ENCODE data around the gene SSTR4. TPM values are rescaled to one million over a fixed set of nuclear protein-coding genes. Genes with fewer than 3 reads are reported as not detected.

SSTR4 gene
- total RNA-seq, 5 donors from 2014 or later (not counting 1 experiment from before 2014, with no cell fraction given): not detected

GRCh38 chr20:22999756-23000155 is 35.4 kb upstream of the SSTR4 start:
- Mint-ChIP-seq H3K27me3 (no peaks in the 10 kb centered on the region), H3K9me3 (no peaks in the 10 kb centered on the region), H3K4me1 (no peaks in the 10 kb centered on the region), H3K36me3 (no peaks in the 10 kb centered on the region), H3K27ac (no peak overlapping the region), H3K4me3 (no peak overlapping the region)
- ChIA-PET CTCF (no interaction called here), POLR2A (no interaction called here)
- ATAC-seq (replicated peaks in 1 of 4): no peak
- no peaks in the 10 kb centered on the region for H3K4me1 ChIP-seq (ENCODE audit: control insufficient read depth in 1 of 2, extremely low read depth in 1 of 2, insufficient read depth in 2 of 2, low read length in 2 of 2)
- no peaks in the 10 kb centered on the region for H3K9me3 ChIP-seq
- peaks cover 0 to 6% of the 10 kb centered on the region in 2 experiments for H3K27me3 ChIP-seq (replicated peaks in 1 of 2; ENCODE audit: control insufficient read depth in 2 of 2, extremely low read depth in 1 of 2, insufficient read depth in 2 of 2, low read length in 1 of 2)
- no peaks in the 10 kb centered on the region for H3K36me3 ChIP-seq (ENCODE audit: control insufficient read depth in 2 of 2, extremely low read depth in 1 of 2, insufficient read depth in 1 of 2, low read length in 1 of 2)
- 33% methylated on average over 1 of the region's 4 CpGs for WGBS (ENCODE audit: insufficient coverage)
- DNase-seq: no peak
- no peak overlapping the region for H3K4me3 ChIP-seq (ENCODE audit: control insufficient read depth in 1 of 2, extremely low read depth in 1 of 2, low read length in 1 of 2)
- no peak overlapping the region for H3K27ac ChIP-seq (ENCODE audit: low read length)

- 83% methylated on average over 2 of the region's 6 CpGs for WGBS (ENCODE audit: insufficient coverage)
- ChIA-PET CTCF (no interaction called here), POLR2A (no interaction called here)
- no peaks in the 10 kb centered on the region for H3K36me3 ChIP-seq (ENCODE audit: control insufficient read depth in 2 of 2, extremely low read depth in 1 of 2, insufficient read depth in 1 of 2, low read length in 1 of 2)
- H3K4me1 ChIP-seq (ENCODE audit: control insufficient read depth in 1 of 2, extremely low read depth in 1 of 2, insufficient read depth in 2 of 2, low read length in 2 of 2): no peaks in the 10 kb centered on the region
- peaks cover 0 to 6% of the 10 kb centered on the region in 2 experiments for H3K27me3 ChIP-seq (replicated peaks in 1 of 2; ENCODE audit: control insufficient read depth in 2 of 2, extremely low read depth in 1 of 2, insufficient read depth in 2 of 2, low read length in 1 of 2)
- DNase-seq (no peak), ATAC-seq (replicated peaks in 1 of 4) (no peak)
- no peak overlapping the region for H3K4me3 ChIP-seq (ENCODE audit: control insufficient read depth in 1 of 2, extremely low read depth in 1 of 2, low read length in 1 of 2)
- Mint-ChIP-seq H3K27me3 (no peaks in the 10 kb centered on the region), H3K9me3 (no peaks in the 10 kb centered on the region), H3K4me3 (no peak overlapping the region), H3K4me1 (no peaks in the 10 kb centered on the region), H3K36me3 (no peaks in the 10 kb centered on the region), H3K27ac (no peak overlapping the region)
- H3K9me3 ChIP-seq: no peaks in the 10 kb centered on the region
- no peak overlapping the region for H3K27ac ChIP-seq (ENCODE audit: low read length)
Observed at GRCh38 chr20:23000232-23000947, 34.7 kb upstream of the SSTR4 start.

- H3K36me3 ChIP-seq (ENCODE audit: control insufficient read depth in 2 of 2, extremely low read depth in 1 of 2, insufficient read depth in 1 of 2, low read length in 1 of 2): no peaks in the 10 kb centered on the region
Observed at GRCh38 chr20:23002276-23002675, 32.8 kb upstream of the SSTR4 start.

GRCh38 chr20:23003077-23003635 is 32.0 kb upstream of the SSTR4 start:
- no peaks in the 10 kb centered on the region for H3K9me3 ChIP-seq
- Mint-ChIP-seq H3K27ac (no peak overlapping the region), H3K4me3 (no peak overlapping the region), H3K36me3 (no peaks in the 10 kb centered on the region), H3K4me1 (no peaks in the 10 kb centered on the region), H3K27me3 (no peaks in the 10 kb centered on the region), H3K9me3 (no peaks in the 10 kb centered on the region)
- no peak overlapping the region for H3K27ac ChIP-seq (ENCODE audit: low read length)
- no peak for DNase-seq
- no peaks in the 10 kb centered on the region for H3K4me1 ChIP-seq (ENCODE audit: control insufficient read depth in 1 of 2, extremely low read depth in 1 of 2, insufficient read depth in 2 of 2, low read length in 2 of 2)
- peaks cover 0 to 4% of the 10 kb centered on the region in 2 experiments for H3K27me3 ChIP-seq (replicated peaks in 1 of 2; ENCODE audit: control insufficient read depth in 2 of 2, extremely low read depth in 1 of 2, insufficient read depth in 2 of 2, low read length in 1 of 2)
- WGBS (ENCODE audit: insufficient coverage): no CpG with 5 or more reads among the region's 1 CpG
- H3K4me3 ChIP-seq (ENCODE audit: control insufficient read depth in 1 of 2, extremely low read depth in 1 of 2, low read length in 1 of 2): no peak overlapping the region
- ChIA-PET CTCF (no interaction called here), POLR2A (no interaction called here)
- H3K36me3 ChIP-seq (ENCODE audit: control insufficient read depth in 2 of 2, extremely low read depth in 1 of 2, insufficient read depth in 1 of 2, low read length in 1 of 2): no peaks in the 10 kb centered on the region
- no peak for ATAC-seq (replicated peaks in 1 of 4)

More at GRCh38 chr20:23002276-23002675, 32.8 kb upstream of the SSTR4 start:
- Mint-ChIP-seq H3K36me3 (no peaks in the 10 kb centered on the region), H3K27ac (no peak overlapping the region), H3K4me1 (no peaks in the 10 kb centered on the region), H3K9me3 (no peaks in the 10 kb centered on the region), H3K4me3 (no peak overlapping the region), H3K27me3 (no peaks in the 10 kb centered on the region)
- Histone ChIP-seq H3K27ac (ENCODE audit: low read length) (no peak overlapping the region), H3K9me3 (no peaks in the 10 kb centered on the region), H3K4me1 (ENCODE audit: control insufficient read depth in 1 of 2, extremely low read depth in 1 of 2, insufficient read depth in 2 of 2, low read length in 2 of 2) (no peaks in the 10 kb centered on the region), H3K4me3 (ENCODE audit: control insufficient read depth in 1 of 2, extremely low read depth in 1 of 2, low read length in 1 of 2) (no peak overlapping the region), H3K27me3 (replicated peaks in 1 of 2; ENCODE audit: control insufficient read depth in 2 of 2, extremely low read depth in 1 of 2, insufficient read depth in 2 of 2, low read length in 1 of 2) (peaks cover 0 to 5% of the 10 kb centered on the region in 2 experiments)
- ATAC-seq (replicated peaks in 1 of 4): no peak
- 96% methylated on average over 3 of the region's 6 CpGs for WGBS (ENCODE audit: insufficient coverage)
- DNase-seq: no peak
- CTCF ChIA-PET: no interaction called here
- POLR2A ChIA-PET: no interaction called here

GRCh38 chr20:23003881-23004460 is 31.1 kb upstream of the SSTR4 start:
- Mint-ChIP-seq H3K27ac (no peak overlapping the region), H3K4me1 (no peaks in the 10 kb centered on the region), H3K4me3 (no peak overlapping the region), H3K27me3 (no peaks in the 10 kb centered on the region), H3K36me3 (no peaks in the 10 kb centered on the region), H3K9me3 (no peaks in the 10 kb centered on the region)
- peaks cover 0 to 4% of the 10 kb centered on the region in 2 experiments for H3K27me3 ChIP-seq (replicated peaks in 1 of 2; ENCODE audit: control insufficient read depth in 2 of 2, extremely low read depth in 1 of 2, insufficient read depth in 2 of 2, low read length in 1 of 2)
- no peaks in the 10 kb centered on the region for H3K9me3 ChIP-seq
- WGBS (ENCODE audit: insufficient coverage): no CpG with 5 or more reads among the region's 2 CpGs
- H3K4me3 ChIP-seq (ENCODE audit: control insufficient read depth in 1 of 2, extremely low read depth in 1 of 2, low read length in 1 of 2): no peak overlapping the region
- CTCF ChIA-PET: no interaction called here
- H3K27ac ChIP-seq (ENCODE audit: low read length): no peak overlapping the region
- POLR2A ChIA-PET: no interaction called here
- H3K4me1 ChIP-seq (ENCODE audit: control insufficient read depth in 1 of 2, extremely low read depth in 1 of 2, insufficient read depth in 2 of 2, low read length in 2 of 2): no peaks in the 10 kb centered on the region
- DNase-seq (no peak), ATAC-seq (replicated peaks in 1 of 4) (no peak)
- H3K36me3 ChIP-seq (ENCODE audit: control insufficient read depth in 2 of 2, extremely low read depth in 1 of 2, insufficient read depth in 1 of 2, low read length in 1 of 2): no peaks in the 10 kb centered on the region

- no peaks in the 10 kb centered on the region for H3K36me3 Mint-ChIP-seq
- no peaks in the 10 kb centered on the region for H3K4me1 ChIP-seq (ENCODE audit: control insufficient read depth in 1 of 2, extremely low read depth in 1 of 2, insufficient read depth in 2 of 2, low read length in 2 of 2)
- no peaks in the 10 kb centered on the region for H3K9me3 Mint-ChIP-seq
- H3K27me3 ChIP-seq (replicated peaks in 1 of 2; ENCODE audit: control insufficient read depth in 2 of 2, extremely low read depth in 1 of 2, insufficient read depth in 2 of 2, low read length in 1 of 2): peaks cover 0 to 6% of the 10 kb centered on the region in 2 experiments
- no peak overlapping the region for H3K27ac Mint-ChIP-seq
- ATAC-seq (replicated peaks in 1 of 4): no peak
- no peak overlapping the region for H3K4me3 Mint-ChIP-seq
- no peaks in the 10 kb centered on the region for H3K9me3 ChIP-seq
- POLR2A ChIA-PET: no interaction called here
- no peaks in the 10 kb centered on the region for H3K27me3 Mint-ChIP-seq
- no peak overlapping the region for H3K4me3 ChIP-seq (ENCODE audit: control insufficient read depth in 1 of 2, extremely low read depth in 1 of 2, low read length in 1 of 2)
- no peaks in the 10 kb centered on the region for H3K36me3 ChIP-seq (ENCODE audit: control insufficient read depth in 2 of 2, extremely low read depth in 1 of 2, insufficient read depth in 1 of 2, low read length in 1 of 2)
- no peak for DNase-seq
- CTCF ChIA-PET: no interaction called here
- no peak overlapping the region for H3K27ac ChIP-seq (ENCODE audit: low read length)
- no peaks in the 10 kb centered on the region for H3K4me1 Mint-ChIP-seq
Observed at GRCh38 chr20:23005776-23006175, 29.3 kb upstream of the SSTR4 start.

Measured in T-cell (primary cell).